K562 (cell line): ENCODE data around the gene OCEL1. TPM values are rescaled to one million over a fixed set of nuclear protein-coding genes. Genes with fewer than 3 reads are reported as not detected.

ENCODE experiments used
- ATF7 ChIP-seq: fragments of 450-650 bp; IDR thresholded peaks from 2 replicates; pipeline ENCODE4 v1.7.1; 2014; ENCODE audit warnings: mild to moderate bottlenecking, moderate library complexity
- CHD7 ChIP-seq: fragments of 200-600 bp; sonication (generic); IDR thresholded peaks from one replicate; pipeline ENCODE4 v1.6.1; 2012; ENCODE audit warnings: mild to moderate bottlenecking, low read depth, low read length, inconsistent platforms
- MCM5 ChIP-seq: fragments of 450-650 bp; IDR thresholded peaks from 2 replicates; pipeline ENCODE4 v1.6.1; 2016; ENCODE audit warnings: low read depth
- MTF1 ChIP-seq: fragments of 250-450 bp; sonication (Bioruptor Pico); IDR thresholded peaks from 2 replicates; pipeline ENCODE4 v1.9.0; 2021; ENCODE audit warnings: moderate library complexity, mild to moderate bottlenecking, inconsistent platforms, borderline replicate concordance
- POLR2A ChIP-seq: fragments of 450-650 bp; conservative IDR thresholded peaks from 2 replicates; pipeline ENCODE4 v1.6.1; 2016
- RAD51 ChIP-seq: fragments of 450-650 bp; IDR thresholded peaks from 2 replicates; pipeline ENCODE4 v1.7.1; 2016; ENCODE audit warnings: low read depth, mild to moderate bottlenecking, borderline replicate concordance
- SNIP1 ChIP-seq: fragments of 450-650 bp; IDR thresholded peaks from 2 replicates; pipeline ENCODE4 v1.7.1; 2017; ENCODE audit warnings: low read depth, mild to moderate bottlenecking
- TOE1 ChIP-seq, 2 experiments: fragments of 450-650 bp in 1 of 2; sonication (generic) in 1 of 2; formaldehyde crosslinking in 1 of 2; IDR thresholded peaks; 2 replicates each; pipeline versions ENCODE4 v1.7.1 to v1.8.0; 2016 to 2022; ENCODE audit warnings: borderline replicate concordance in 2 of 2, mild to moderate bottlenecking in 2 of 2, antibody characterized with exemption in 1 of 2, inconsistent platforms in 1 of 2, low read depth in 1 of 2, missing genetic modification reagents in 1 of 2, moderate library complexity in 1 of 2
- ZNF740 ChIP-seq, 3 experiments: fragments of 200-800 bp in 1 of 3; sonication (Bioruptor generic) in 1 of 3; sonication (generic) in 1 of 3; formaldehyde crosslinking in 1 of 3; IDR thresholded peaks; 2 replicates each; pipeline versions ENCODE4 v1.6.1 to v1.8.0; 2016 to 2022; ENCODE audit warnings: mild to moderate bottlenecking in 2 of 3, missing compliant biosample characterization in 2 of 3, missing genetic modification characterization in 2 of 3, missing genetic modification reagents in 1 of 3
- polyA plus RNA-seq, 8 experiments: library from polyadenylated mRNA; depleted of rRNA in 4 of 8; stranded (reverse) in 5 of 8; unstranded in 3 of 8; fragments of >200 nt; fragmentation: Nextera tagmentation in 2 of 8; fragmentation: Illumina TruSeq in 1 of 8; extraction: Ambion mirVana in 2 of 8; extraction: Trizol in 1 of 8; gene quantifications; 2 replicates each; pipeline versions ENCODE4 v1.2.1 to v1.2.3, GENCODE V29; 2011 to 2014; ENCODE audit warnings: inconsistent platforms in 1 of 8, missing spikeins in 1 of 8
- total RNA-seq, 7 experiments: library from RNA; depleted of rRNA in 6 of 7; stranded (reverse); fragments of >200 nt in 6 of 7; fragmentation: Illumina TruSeq in 2 of 7; extraction: Trizol in 2 of 7; gene quantifications; 2 replicates each; pipeline versions ENCODE4 v1.2.1 to v1.2.3, GENCODE V29; 2011 to 2021; ENCODE audit warnings: low replicate concordance in 1 of 7
- TF ChIP-seq, protein P1 (sequence below), 2 experiments: fragments of 450-650 bp in 1 of 2; IDR thresholded peaks; 2 replicates each; pipeline ENCODE4 v1.6.1; 2011 to 2017; ENCODE audit warnings: low read depth in 2 of 2, antibody characterized with exemption in 1 of 2, borderline replicate concordance in 1 of 2, low read length in 1 of 2, mild to moderate bottlenecking in 1 of 2, mixed read lengths in 1 of 2; ENCODE audit not compliant: control insufficient read depth in 1 of 2

OCEL1 gene
- total and polyA plus RNA-seq, 9 of the 15 experiments (the other 6 are each of a cell fraction or from before 2014, with no cell fraction given), result 8.0 to 38.0 (median 12.4) TPM

DNA sequence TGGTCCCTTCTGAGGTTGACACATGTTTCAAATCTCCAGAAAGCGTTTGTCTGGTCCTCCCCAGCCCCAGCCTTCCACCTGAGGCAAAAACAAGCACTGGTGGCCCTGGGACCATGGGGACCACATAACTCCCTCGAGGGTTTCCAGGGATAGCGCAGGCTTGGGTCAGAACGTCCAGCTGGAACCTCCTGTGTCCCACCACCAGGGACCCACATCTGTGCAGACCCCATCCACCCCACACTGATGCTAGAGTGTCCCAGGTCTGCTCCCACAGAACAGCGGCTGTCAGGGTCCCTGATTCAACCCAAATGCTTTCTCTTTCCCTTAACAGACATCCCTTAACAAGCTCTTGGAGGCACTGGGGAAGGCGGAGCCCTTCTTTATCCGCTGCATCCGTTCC lies 40.4 kb upstream of the OCEL1 start (continued):
- TF ChIP-seq CHD7 (no peak), RAD51 (no peak), ATF7 (no peak), MCM5 (no peak), MTF1 (no peak), TOE1 (IDR thresholded peaks at IDR 0.05; ENCODE audit: borderline replicate concordance) (no peak), TOE1 (CRISPR knock-in tag; IDR thresholded peaks at IDR 0.05; ENCODE audit: borderline replicate concordance, low read depth) (no peak), ZNF740 (CRISPR knock-in tag; IDR thresholded peaks at IDR 0.05) (no peak), ZNF740 (tag; IDR thresholded peaks at IDR 0.05) (no peak), POLR2A (no peak), SNIP1 (no peak)
- TF ChIP-seq, protein P1, sequence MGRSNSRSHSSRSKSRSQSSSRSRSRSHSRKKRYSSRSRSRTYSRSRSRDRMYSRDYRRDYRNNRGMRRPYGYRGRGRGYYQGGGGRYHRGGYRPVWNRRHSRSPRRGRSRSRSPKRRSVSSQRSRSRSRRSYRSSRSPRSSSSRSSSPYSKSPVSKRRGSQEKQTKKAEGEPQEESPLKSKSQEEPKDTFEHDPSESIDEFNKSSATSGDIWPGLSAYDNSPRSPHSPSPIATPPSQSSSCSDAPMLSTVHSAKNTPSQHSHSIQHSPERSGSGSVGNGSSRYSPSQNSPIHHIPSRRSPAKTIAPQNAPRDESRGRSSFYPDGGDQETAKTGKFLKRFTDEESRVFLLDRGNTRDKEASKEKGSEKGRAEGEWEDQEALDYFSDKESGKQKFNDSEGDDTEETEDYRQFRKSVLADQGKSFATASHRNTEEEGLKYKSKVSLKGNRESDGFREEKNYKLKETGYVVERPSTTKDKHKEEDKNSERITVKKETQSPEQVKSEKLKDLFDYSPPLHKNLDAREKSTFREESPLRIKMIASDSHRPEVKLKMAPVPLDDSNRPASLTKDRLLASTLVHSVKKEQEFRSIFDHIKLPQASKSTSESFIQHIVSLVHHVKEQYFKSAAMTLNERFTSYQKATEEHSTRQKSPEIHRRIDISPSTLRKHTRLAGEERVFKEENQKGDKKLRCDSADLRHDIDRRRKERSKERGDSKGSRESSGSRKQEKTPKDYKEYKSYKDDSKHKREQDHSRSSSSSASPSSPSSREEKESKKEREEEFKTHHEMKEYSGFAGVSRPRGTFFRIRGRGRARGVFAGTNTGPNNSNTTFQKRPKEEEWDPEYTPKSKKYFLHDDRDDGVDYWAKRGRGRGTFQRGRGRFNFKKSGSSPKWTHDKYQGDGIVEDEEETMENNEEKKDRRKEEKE (IDR thresholded peaks at IDR 0.05; ENCODE audit: borderline replicate concordance in 1 of 2, control insufficient read depth in 1 of 2, low read depth in 2 of 2, low read length in 1 of 2), result no peak
